ENCODE results near the gene CD80. TPM values are rescaled to one million over a fixed set of nuclear protein-coding genes. Genes with fewer than 3 reads are reported as not detected.

Gene CD80
- total RNA-seq, 2 donors from 2014 or later: 0.62 to 1.7 TPM

- no peak overlapping the region for H3K4me3 Mint-ChIP-seq
- no peaks in the 10 kb centered on the region for H3K27me3 Mint-ChIP-seq
- peaks cover 8% of the 10 kb centered on the region for H3K36me3 Mint-ChIP-seq
- DNase-seq (ENCODE audit: low spot score): no peak
- H3K4me1 Mint-ChIP-seq (ENCODE audit: low read depth in 2 of 2): peaks cover 3 to 11% of the 10 kb centered on the region in 2 donors
- no peaks in the 10 kb centered on the region for H3K9me3 Mint-ChIP-seq
- no peak for ATAC-seq
- H3K27ac Mint-ChIP-seq: no peak overlapping the region
These were observed 66.6 kb downstream of the CD80 start for GRCh38 chr3:119492810-119493209.

GRCh38 chr3:119492128-119492527, 67.3 kb downstream of the CD80 start:
- Mint-ChIP-seq H3K27me3 (no peaks in the 10 kb centered on the region), H3K4me1 (ENCODE audit: low read depth in 2 of 2) (peaks cover 0 to 6% of the 10 kb centered on the region in 2 donors), H3K9me3 (no peaks in the 10 kb centered on the region), H3K4me3 (no peak overlapping the region), H3K27ac (no peak overlapping the region), H3K36me3 (peaks cover 8% of the 10 kb centered on the region)
- DNase-seq (ENCODE audit: low spot score) (no peak), ATAC-seq (no peak)

GRCh38 chr3:119490153-119490552, 69.3 kb downstream of the CD80 start:
- DNase-seq (ENCODE audit: low spot score) (no peak), ATAC-seq (no peak)
- Mint-ChIP-seq H3K4me3 (no peak overlapping the region), H3K27me3 (no peaks in the 10 kb centered on the region), H3K4me1 (ENCODE audit: low read depth in 2 of 2) (no peaks in the 10 kb centered on the region), H3K9me3 (no peaks in the 10 kb centered on the region), H3K27ac (peak overlapping the region in 1 of 2 donors; percentile 52), H3K36me3 (peaks cover 15% of the 10 kb centered on the region)

GRCh38 chr3:119485563-119485962, 73.9 kb downstream of the CD80 start:
- Mint-ChIP-seq H3K9me3 (no peaks in the 10 kb centered on the region), H3K27ac (no peak overlapping the region), H3K36me3 (peaks cover 7% of the 10 kb centered on the region), H3K27me3 (no peaks in the 10 kb centered on the region), H3K4me3 (no peak overlapping the region), H3K4me1 (ENCODE audit: low read depth in 2 of 2) (no peaks in the 10 kb centered on the region)
- DNase-seq (ENCODE audit: low spot score): no peak
- no peak for ATAC-seq

GRCh38 chr3:119483101-119483500, 76.3 kb downstream of the CD80 start:
- H3K9me3 Mint-ChIP-seq: no peaks in the 10 kb centered on the region
- no peak overlapping the region for H3K27ac Mint-ChIP-seq
- H3K4me3 Mint-ChIP-seq: no peak overlapping the region
- DNase-seq (ENCODE audit: low spot score) (no peak), ATAC-seq (no peak)
- H3K36me3 Mint-ChIP-seq: peaks cover 7% of the 10 kb centered on the region
- H3K4me1 Mint-ChIP-seq (ENCODE audit: low read depth in 2 of 2): no peaks in the 10 kb centered on the region
- H3K27me3 Mint-ChIP-seq: no peaks in the 10 kb centered on the region

GRCh38 chr3:119481079-119481478, 78.3 kb downstream of the CD80 start:
- Mint-ChIP-seq H3K27ac (no peak overlapping the region), H3K27me3 (no peaks in the 10 kb centered on the region), H3K4me3 (no peak overlapping the region), H3K4me1 (ENCODE audit: low read depth in 2 of 2) (peaks cover 0 to 3% of the 10 kb centered on the region in 2 donors), H3K9me3 (no peaks in the 10 kb centered on the region), H3K36me3 (peaks cover 13% of the 10 kb centered on the region)
- DNase-seq (ENCODE audit: low spot score) (no peak), ATAC-seq (no peak)

Other genes with a start within 250 kb of the CD80 start
- gene TMEM39A, start 96.0 kb downstream of the CD80 start, total RNA-seq: 10 to 100 TPM; 66.6 to 71.5 TPM
- gene POGLUT1, start 90.7 kb downstream of the CD80 start, total RNA-seq: 10 to 100 TPM; 21.4 to 38.5 TPM
- 10 to 100 TPM; 91.0 to 94.0 TPM for gene TIMMDC1, start 61.1 kb downstream of the CD80 start, total RNA-seq
- 10 to 100 TPM in 1 of 2 donors, 1 to 10 TPM in 1; 9.2 to 10.7 TPM for gene ADPRH, start 19.9 kb upstream of the CD80 start, total RNA-seq
- gene PLA1A, start 38.3 kb upstream of the CD80 start, total RNA-seq: under 1 TPM in 1 of 2 donors, not detected in 1; 0.19 TPM
- gene POPDC2, start 101.0 kb upstream of the CD80 start, total RNA-seq: 1 to 10 TPM; 3.6 to 4.1 TPM
- 10 to 100 TPM; 98.7 to 99.9 TPM for gene COX17, start 117.8 kb upstream of the CD80 start, total RNA-seq
- not detected for gene CFAP91, start 143.4 kb upstream of the CD80 start, total RNA-seq
- gene NR1I2, start 222.5 kb upstream of the CD80 start, total RNA-seq: not detected